Stimulated activated CD8-positive, alpha-beta memory T cell treated with anti-CD3 and anti-CD28 coated beads, Interleukin-15, amount 100 ng/mL, for 4 hours (primary cell): ENCODE measurements around the gene KANSL1.
"Not testable (repeated sequence)": the region's sequence is repeated elsewhere in the genome, so short reads cannot be mapped to it uniquely, and the experiment has no call there.

Experiments used
- DNase-seq, 2 donors: peaks; one replicate each; pipeline ENCODE4 v3.0.0-alpha.2; 2020; ENCODE audit warnings: low read depth in 2 of 2

KANSL1 gene

DNA sequence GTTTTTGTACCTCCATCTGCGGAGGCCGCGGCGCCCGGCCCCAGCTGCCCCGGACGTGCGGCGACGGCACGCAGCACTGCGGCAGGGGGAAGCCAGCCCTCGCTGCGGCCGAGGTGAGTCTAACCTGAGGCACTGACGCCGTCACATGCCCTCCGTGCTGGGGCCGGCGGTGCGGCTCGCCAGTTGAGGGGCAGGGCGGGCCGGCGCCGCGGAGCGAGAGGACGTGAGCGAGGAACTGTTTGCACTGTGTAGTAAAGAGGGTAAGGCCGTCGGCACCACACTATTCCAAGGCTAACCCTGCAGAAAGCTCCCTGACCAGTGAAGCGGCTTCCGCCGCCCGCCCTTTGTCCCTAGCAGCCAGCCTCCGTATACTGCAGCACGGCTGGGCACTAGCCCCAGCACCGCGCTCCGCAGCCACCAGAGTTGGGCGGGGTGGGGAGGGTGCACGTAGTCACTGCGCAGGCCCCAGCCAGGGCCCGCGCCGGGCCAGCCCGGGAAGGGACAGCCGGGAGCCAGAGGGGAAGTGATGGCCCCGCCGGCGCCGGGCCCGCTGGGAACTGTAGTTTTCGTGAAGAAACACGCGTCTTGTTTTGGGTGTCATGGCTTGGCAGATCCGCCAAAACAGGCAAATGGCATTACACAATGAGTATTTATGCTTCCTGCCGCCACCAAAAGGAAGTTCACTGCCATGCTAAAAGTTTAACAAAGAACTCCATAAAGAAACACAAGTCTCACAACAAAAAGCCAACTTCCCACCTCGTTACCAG lies 580 bp upstream of the KANSL1 start:
- peak; percentile 80 to 89 for DNase-seq

DNA sequence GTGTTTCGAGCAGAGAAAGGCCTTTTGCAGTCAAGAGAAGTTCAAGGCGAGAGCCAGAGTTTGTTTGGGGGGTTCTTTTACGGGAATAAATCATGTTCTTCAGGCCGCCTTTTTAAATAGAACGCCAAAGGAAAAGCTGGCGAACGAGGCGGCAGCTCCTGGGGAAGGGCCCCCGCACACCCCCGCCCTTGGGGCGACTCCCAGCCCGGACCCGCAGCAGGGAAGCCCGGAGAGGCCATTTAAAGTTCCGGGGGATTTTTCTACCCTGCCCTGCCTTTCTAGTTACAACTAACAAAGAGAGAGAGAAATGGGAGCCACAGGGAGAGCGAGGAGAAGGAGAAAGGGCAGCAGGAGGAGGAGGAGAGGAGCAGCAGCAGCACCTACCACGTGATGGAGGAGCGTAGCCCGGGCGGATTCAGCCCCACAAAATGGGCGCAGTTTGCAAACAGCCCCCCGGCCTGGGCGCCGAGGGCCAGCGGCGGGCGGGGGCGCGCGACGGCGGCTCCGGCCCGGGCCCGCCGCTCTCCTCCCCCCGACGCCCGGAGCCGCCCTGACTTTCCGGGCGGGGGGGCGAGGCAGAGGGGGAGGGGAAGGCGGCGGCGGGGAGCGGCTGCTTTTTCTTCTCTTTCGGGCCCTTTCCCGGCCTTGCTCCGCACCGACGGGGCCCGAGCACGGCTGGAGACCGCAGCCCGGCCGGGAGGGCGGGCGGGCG lies 634 bp downstream of the KANSL1 start:
- peak; percentile 17 to 31 for DNase-seq

DNA sequence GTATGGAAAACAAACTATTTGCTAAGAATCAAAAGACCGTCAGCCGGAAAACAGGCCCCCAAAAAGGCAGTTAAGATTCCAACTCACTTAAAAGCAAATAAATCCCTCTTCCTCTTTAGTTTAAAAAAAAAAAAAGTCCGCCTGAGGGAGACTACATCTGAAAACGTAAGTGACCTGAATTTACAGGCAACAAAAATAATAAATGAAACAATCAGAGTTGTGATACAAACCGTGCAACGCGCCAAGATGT lies 1.1 kb downstream of the KANSL1 start:
- no peak for DNase-seq

DNA sequence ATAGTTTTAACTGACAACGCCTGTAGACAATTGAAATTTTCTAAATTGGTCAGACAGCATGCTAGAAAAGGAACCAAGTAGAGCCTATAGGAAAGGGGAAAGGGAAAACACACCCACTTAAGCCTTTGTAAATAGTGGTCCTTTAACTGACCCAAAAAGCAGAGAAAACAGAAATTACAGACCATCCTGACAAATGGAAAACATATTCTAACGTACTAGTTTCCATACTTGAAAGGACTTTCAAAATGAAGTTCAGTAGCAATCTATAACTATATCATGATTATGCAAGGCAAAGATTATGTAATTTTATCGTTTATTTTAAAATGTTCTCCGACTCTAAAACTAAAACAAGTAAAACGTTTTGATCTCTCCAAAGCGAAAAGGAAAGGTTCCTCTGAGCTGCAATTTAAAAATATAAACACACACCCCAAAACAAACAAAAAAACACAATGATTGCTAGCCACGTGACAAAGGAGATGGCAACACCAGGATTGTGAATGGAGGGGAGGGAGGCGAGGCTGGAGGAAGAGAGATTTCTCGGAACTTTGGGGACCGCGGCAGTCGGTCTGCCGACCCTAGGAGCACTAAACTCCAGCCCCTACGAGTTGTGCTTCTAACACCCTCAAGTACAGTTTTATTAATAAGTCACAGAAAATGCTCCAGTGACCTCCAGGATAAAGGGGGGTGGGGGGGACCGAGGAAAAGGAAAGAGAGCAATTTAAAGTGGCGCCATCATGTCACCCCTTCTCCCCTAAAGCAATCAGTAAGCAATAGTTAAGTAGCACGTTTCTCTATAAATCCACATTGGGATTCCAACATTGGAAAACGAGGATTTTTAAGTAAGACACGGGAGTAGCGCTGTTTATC lies 1.7 kb downstream of the KANSL1 start:
- DNase-seq = no peak

DNA sequence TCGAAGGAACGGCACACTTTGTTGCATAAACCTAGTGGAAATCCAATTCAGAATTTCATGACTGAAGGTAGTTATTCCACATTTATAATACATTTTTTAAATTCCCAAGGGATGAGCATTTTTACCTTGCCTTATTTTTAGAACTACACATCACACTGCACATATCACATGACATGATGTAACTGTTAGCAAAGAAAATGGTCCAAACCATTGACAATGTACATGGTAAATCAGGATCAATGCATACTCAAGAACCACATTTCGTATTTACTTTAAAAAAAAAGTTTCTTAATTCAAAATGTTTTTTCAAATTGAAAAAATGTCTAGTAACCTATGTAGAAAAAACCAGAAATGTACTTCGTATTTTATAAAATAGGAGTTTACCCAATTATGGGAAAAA lies 2.5 kb downstream of the KANSL1 start:
- no peak for DNase-seq

DNA sequence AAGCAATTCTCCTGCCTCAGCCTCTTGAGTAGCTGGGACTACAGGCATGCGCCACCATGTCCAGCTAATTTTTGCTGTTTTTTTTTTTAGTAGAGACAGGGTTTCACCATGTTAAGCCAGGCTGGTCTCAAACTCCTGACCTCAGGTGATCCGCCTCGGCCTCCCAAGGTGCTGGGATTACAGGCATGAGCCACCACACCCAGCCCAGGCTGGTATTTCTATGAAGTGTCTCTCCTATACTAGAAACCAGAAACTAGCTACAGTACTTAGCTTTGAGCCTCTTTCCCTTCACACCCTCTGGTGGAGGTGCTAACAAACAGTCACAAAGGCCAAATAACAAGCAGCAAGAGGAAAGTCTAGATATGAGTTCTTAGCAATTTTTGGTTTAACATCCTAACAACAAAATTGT lies 6.4 kb downstream of the KANSL1 start:
- DNase-seq = not testable (repeated sequence)

DNA sequence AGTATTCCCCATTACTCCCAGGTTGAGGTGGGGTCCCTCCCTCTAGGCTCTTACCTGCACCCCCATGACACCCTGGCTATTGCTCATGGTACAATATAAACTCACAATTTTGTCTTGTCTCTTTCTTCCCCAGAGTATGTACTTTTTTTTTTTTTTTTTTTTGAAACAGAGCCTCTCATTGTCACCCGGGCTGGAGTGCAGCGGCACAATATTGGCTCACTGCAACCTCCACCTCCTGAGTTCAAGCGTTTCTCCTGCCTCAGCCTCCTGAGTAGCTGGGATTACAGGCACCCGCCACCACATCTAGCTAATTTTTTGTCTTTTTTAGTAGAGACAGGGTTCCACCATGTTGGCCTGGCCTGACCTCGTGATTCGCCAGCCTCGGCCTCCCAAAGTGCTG lies 8.5 kb downstream of the KANSL1 start:
- no peak for DNase-seq

DNA sequence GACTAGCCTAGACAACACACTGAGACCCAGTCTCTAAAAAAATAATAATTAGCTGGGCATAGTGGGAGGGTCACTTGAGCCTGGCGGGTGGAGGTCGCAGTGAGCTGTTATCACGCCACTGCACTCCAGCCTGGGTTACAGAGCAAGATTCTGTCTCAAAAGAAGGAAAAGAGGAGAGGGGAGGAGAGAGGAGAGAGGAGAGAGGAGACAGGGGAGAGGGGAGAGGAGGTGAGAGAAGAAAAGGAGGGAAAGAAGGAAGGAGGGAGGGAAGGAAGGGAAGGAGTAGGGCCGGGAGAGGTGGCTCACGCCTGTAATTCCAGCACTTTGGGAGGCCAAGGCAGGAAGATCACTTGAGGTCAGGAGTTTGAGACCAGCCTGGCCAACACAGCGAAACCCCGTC lies 9.8 kb downstream of the KANSL1 start:
- not testable (repeated sequence) for DNase-seq

DNA sequence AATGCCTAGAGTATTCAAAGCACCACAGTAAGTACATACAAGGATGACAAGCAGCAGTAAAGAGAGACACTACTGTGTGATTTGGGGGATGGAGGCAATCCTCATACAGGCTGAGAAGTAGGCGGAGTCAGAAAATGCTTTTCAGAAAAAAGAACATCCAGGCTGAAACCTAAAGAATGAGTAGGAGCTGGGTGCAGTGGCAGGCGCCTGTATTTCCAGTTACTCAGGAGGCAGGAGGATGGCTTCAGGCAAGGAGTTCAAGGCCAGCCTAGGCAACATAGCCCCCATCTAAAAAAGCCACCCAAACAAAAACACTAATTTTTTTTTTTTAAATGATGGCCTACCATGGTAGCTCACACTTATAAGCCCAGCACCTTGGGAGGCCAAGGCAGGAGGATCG lies 10.3 kb downstream of the KANSL1 start:
- no peak for DNase-seq

DNA sequence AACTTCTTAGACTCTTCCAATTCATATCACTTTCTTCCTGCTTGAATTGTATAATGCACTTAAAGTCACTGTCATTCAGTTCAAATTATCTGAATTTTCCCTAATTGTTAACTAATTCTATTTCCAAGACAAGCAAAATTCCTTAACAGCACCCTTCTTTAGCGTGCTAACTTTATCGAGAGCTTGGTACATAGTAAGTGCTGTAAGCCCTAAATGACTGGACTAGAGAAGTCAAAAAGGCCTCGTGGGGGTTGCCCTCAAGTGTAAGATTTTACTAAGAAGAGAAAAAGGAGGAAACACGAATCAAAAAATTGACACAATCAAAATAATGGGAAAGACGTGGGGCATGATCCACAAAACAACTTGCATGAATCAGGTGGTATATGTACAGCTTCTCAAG lies 11.3 kb downstream of the KANSL1 start:
- no peak for DNase-seq

DNA sequence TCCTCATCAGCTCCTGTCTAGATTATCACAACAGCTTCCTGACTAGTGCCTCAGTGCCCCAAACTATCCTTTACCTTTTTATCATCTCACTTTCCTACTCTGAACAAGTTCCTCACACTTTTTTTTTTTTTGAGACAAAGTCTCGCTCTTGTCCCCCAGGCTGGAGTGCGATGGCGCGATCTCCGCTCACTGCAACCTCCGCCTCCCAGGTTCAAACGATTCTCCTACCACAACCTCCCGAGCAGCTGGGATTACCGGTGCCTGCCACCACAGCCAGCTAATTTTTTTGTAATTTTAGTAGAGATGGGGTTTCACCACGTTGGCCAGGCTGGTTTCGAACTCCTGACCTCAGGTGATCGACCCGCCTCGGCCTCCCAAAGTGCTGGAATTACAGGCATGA lies 11.9 kb downstream of the KANSL1 start:
- DNase-seq = not testable (repeated sequence)

DNA sequence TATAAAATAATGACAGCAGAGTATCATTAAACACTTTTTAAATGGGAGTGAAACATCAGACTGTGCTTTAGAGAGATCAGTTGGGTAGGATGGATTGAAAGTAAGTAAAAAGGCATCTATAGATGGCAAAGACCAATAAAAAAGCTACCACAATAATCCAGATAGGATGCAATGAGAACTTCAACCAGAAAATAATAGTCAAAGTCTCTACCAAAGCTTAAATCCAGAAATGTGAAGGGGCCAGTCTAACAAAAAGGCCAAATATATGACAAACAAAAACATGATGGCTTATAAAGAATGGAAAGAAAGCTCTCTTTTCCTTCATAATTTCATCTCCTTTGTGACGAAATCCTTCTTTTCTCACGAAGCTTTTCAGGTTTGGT lies 12.3 kb downstream of the KANSL1 start:
- no peak for DNase-seq

DNA sequence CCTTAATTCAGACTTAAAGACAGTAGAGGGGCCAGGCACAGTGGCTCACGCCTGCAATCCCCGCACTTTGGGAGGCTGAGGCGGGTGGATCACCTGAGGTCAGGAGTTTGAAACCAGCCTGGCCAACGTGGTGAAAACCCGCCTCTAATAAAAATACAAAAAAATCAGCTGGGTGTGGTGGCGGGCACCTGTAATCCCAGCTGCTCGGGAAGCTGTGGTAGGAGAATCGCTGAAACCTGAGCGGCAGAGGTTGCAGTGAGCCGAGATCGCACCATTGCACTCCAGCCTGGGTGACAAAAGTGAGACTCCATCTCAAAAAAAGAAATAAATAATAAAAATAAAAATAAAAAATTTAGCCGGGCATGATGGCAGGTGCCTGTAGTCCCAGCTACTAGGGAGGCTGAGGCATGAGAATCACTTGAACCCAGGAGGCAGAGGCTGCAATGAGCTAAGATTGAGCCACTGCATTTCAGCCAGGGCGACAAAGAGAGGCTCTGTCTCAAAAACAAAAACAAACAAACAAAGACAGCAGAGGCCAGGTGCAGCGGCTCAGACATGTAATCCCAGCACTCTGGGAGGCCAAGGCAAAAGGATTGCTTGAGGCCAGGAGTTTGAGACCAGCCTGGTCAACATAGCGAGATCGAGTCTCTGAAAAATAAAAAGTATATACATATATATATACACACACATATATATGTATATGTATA lies 12.9 kb downstream of the KANSL1 start:
- DNase-seq = not testable (repeated sequence)

DNA sequence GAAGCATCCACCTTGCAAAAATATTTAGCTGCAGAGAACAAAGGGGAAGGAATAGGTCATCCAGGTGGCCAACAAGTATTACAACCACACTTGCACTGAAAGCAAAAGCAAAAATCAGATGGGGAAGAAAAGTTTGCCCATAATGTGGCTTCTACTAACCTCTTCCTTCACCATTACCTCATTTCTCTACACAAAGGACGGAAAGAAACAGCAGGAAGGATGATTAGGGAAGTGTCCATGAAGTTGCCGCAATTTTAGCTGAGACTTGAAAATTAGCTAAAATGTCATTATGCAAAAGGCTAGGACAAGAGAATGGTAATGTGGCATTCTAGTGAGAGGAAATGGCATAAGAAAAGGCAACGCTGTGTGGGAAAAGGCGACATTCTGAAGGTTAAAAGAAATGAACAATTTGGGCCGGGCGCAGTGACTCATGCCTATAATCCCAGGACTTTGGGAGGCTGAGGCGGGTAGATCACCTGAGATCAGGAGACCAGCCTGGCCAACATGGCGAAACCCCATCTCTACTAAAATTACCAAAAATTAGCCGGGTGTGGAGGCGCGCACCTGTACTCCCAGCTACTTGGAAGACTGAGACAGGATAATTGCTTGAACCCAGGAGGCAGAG lies 13.7 kb downstream of the KANSL1 start:
- DNase-seq = no peak

DNA sequence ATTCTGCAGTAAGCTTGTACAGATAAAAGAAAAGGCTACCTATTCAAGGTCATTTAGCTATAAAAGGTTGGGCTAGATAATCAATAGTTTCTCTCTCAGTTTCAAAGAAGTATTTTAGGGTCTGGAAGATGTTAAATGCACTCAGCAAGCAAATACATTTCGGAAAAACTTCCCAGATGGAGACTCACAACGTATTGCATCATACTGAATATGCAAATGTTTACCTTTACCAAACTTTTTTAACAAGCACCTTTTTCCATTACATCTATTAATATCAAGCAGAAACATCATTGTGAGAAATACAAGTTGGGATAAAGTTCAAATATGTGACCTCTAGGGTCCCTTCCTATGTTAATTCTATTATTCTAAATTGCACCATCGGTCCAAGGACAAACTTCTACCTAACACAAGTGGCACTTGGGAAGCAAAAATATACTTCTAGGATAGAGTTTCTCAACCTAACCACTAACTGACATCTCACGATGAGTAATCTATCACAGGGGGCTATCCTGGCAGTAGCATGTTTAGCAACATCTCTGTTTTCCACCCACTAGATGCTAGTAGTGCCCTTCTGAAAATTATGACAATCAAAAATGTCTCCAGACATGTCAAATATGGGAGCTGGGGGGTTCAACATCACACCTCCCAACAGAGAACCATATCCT lies 14.5 kb downstream of the KANSL1 start:
- DNase-seq = no peak

DNA sequence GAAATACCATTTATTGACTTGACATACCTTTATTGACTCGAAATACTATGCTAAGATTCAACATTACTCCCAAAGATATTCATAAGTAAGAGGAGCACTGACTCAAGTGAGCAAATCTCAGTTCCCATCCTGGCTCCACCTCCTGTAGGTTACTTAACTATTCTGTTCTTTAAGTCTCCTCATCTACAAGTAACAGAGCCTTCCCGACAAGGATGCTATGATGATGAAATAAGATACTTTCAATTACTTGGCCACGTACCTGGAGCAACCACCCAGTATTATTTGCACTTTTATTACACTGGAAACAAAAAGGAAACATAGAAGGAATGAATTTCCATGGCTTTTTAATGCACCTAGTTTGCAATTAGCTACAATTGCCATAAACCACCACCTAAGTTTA lies 16.3 kb downstream of the KANSL1 start:
- DNase-seq = no peak

DNA sequence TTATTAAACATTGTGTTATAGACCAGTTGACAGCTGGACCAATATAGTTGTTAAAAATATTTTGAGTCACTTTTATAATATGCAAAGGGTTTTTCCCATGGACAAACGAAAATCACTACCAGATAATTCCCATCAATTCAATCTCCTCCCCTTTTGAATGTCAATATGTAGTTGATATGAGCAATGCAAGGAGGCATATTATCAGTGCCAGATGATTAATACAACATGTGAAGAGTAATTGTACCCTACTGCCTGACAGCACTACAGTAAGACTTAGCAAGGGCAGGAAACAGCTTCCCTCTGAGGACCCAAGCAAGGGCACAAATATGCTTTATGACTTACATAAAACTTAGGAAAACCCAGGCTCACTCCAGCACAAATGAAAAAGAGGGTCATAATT lies 17.3 kb downstream of the KANSL1 start:
- DNase-seq = no peak

DNA sequence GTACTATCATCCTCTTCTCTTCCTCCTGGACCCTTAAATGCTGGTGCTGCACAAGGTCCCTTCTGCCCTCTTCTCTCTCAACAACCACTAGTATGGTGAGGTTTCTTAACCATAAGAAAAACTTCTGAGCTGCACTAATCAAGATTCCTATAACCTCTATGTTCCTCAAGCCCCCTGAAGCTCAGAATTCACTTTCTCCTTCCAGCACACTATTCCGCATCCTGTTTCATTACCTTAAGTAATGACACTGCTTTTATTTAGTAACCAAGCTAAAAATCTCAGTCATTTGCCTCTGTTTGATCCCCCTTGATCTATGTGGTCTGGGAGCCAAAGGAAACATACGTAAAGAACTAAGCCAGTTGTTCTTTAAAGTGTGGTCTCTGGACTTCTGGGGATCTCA lies 20.1 kb downstream of the KANSL1 start:
- no peak for DNase-seq

DNA sequence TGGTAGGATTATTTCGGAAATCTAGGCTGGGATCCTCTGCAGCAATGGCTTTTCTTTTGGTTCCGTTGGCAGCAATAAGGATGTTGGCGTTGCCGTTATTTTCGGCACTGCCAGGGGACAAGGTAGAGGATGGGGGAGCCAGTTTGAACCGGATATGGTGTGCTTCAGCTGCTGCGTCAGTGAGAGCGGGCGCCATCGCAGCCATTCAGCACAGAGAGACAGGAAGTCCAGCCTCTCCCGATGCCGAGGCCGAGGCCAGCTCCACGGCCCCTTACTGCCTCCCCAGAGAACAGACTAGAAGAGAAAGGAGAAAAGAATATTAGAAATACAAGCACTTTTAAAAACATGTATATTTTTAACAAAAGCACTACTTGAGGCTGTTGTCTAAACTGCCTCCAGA lies 21.3 kb downstream of the KANSL1 start:
- DNase-seq = no peak

DNA sequence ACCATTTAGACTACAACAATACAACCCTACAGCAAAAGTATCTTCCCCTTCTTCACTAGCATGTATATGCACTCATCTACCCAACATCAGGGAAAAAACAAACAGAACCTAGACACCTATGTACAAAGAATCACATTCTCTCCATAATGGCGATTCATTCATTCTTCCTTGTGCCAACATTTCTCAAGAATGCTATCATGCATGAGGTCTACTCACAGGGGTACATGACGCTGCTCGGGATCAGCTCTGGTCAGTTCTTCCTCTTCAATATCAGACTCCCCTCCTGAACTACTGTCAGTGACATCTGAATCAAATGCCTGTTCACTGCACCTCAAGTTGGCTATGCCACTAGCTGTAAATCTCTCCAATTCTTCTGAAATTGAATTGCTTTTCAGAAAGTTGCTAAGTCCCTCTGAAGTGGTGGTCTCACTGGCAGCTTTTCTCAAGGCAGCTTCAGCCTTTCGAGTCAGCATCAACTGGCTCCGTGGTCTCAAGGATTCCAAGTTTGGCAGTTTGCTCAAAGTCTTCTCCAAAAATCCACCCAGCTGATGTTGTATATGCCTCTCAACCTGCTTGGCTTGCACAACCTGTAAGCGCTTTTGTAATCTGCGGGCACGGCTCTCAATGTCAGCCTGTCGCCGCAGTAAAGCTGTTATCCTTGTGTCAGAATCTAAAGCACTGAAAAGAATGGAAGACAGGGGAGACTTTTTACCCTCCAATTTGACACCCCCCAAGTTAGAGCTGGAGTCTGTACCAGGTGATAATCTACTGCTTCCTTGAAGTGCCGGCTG lies 22.4 kb downstream of the KANSL1 start:
- DNase-seq = no peak
